K562 (cell line): ENCODE results near the gene PTK6. TPM values are rescaled to one million over a fixed set of nuclear protein-coding genes. Genes with fewer than 3 reads are reported as not detected.

ENCODE experiments used
- AFF4 ChIP-seq: sonication (generic); formaldehyde crosslinking; IDR thresholded peaks from 2 replicates; pipeline ENCODE4 v1.8.0; 2023; ENCODE audit warnings: mild to moderate bottlenecking, missing genetic modification reagents
- CBX1 ChIP-seq: sonication (generic); IDR thresholded peaks from 2 replicates; pipeline ENCODE4 v1.6.1; 2016; ENCODE audit warnings: antibody characterized with exemption, low read depth, mild to moderate bottlenecking
- ELF1 ChIP-seq: fragments of 200-800 bp; sonication (Bioruptor generic); IDR thresholded peaks from 2 replicates; pipeline ENCODE4 v1.6.1; 2016; ENCODE audit warnings: missing genetic modification characterization, missing compliant biosample characterization
- ETV5 ChIP-seq: sonication (generic); formaldehyde crosslinking; IDR thresholded peaks from 2 replicates; pipeline ENCODE4 v1.4.0; 2020; ENCODE audit warnings: low read depth, mild to moderate bottlenecking, missing genetic modification reagents
- HDAC1 ChIP-seq, 2 experiments: fragments of 450-650 bp; IDR thresholded peaks; 2 replicates each; pipeline ENCODE4 v1.6.1; 2016 to 2017; ENCODE audit warnings: inconsistent platforms in 1 of 2, mild to moderate bottlenecking in 1 of 2, moderate library complexity in 1 of 2
- KLF1 ChIP-seq: fragments of 450-650 bp; IDR thresholded peaks from 2 replicates; pipeline ENCODE4 v1.6.1; 2016; ENCODE audit warnings: missing genetic modification characterization, missing compliant biosample characterization
- RAD21 ChIP-seq, 2 experiments: fragments of 250-450 bp in 1 of 2; fragments of 450-650 bp in 1 of 2; sonication (Bioruptor Pico) in 1 of 2; formaldehyde crosslinking in 1 of 2; IDR thresholded peaks in 1 of 2; conservative IDR thresholded peaks in 1 of 2; 2 replicates each; pipeline versions ENCODE4 v1.4.0 to v1.8.0; 2020 to 2022; ENCODE audit warnings: mild to moderate bottlenecking in 2 of 2, moderate library complexity in 1 of 2
- U2AF2 ChIP-seq: fragments of 200-400 bp; formaldehyde crosslinking; optimal IDR thresholded peaks from 2 replicates; pipeline ENCODE3; 2017; ENCODE audit warnings: low read depth, mild to moderate bottlenecking, low read length
- ZBTB2 ChIP-seq: fragments of 450-650 bp; IDR thresholded peaks from 2 replicates; pipeline ENCODE4 v1.6.1; 2016; ENCODE audit warnings: antibody characterized with exemption
- ZNF639 ChIP-seq, 2 experiments: fragments of 200-800 bp in 1 of 2; sonication (Bioruptor generic) in 1 of 2; sonication (generic) in 1 of 2; formaldehyde crosslinking in 1 of 2; IDR thresholded peaks in 1 of 2; conservative IDR thresholded peaks in 1 of 2; 2 replicates each; pipeline versions ENCODE4 v1.5.0 to v1.6.1; 2016 to 2020; ENCODE audit warnings: missing compliant biosample characterization in 1 of 2, missing genetic modification characterization in 1 of 2, missing genetic modification reagents in 1 of 2
- polyA plus RNA-seq, 8 experiments: library from polyadenylated mRNA; depleted of rRNA in 4 of 8; stranded (reverse) in 5 of 8; unstranded in 3 of 8; fragments of >200 nt; fragmentation: Nextera tagmentation in 2 of 8; fragmentation: Illumina TruSeq in 1 of 8; extraction: Ambion mirVana in 2 of 8; extraction: Trizol in 1 of 8; gene quantifications; 2 replicates each; pipeline versions ENCODE4 v1.2.1 to v1.2.3, GENCODE V29; 2011 to 2014; ENCODE audit warnings: inconsistent platforms in 1 of 8, missing spikeins in 1 of 8
- total RNA-seq, 7 experiments: library from RNA; depleted of rRNA in 6 of 7; stranded (reverse); fragments of >200 nt in 6 of 7; fragmentation: Illumina TruSeq in 2 of 7; extraction: Trizol in 2 of 7; gene quantifications; 2 replicates each; pipeline versions ENCODE4 v1.2.1 to v1.2.3, GENCODE V29; 2011 to 2021; ENCODE audit warnings: low replicate concordance in 1 of 7
- TF ChIP-seq, protein P1 (sequence below): fragments of 200-800 bp; sonication (Bioruptor generic); IDR thresholded peaks from 2 replicates; pipeline ENCODE4 v1.6.1; 2017; ENCODE audit warnings: missing genetic modification characterization, missing compliant biosample characterization
- TF ChIP-seq, protein P2 (sequence below): fragments of 250-450 bp; sonication (Bioruptor Pico); IDR thresholded peaks from 2 replicates; pipeline ENCODE4 v1.5.0; 2020; ENCODE audit warnings: mild to moderate bottlenecking
- TF ChIP-seq, protein P3 (sequence below), 3 experiments: IDR thresholded peaks in 2 of 3; conservative IDR thresholded peaks in 1 of 3; 2 replicates each; pipeline ENCODE4 v1.5.1; 2011 to 2012; ENCODE audit warnings: low read length in 3 of 3, mild to moderate bottlenecking in 3 of 3, control low read depth in 2 of 3, improper control_type of control experiment in 1 of 3, inconsistent platforms in 1 of 3, low read depth in 1 of 3, mixed read lengths in 1 of 3, moderate library complexity in 1 of 3; ENCODE audit not compliant: insufficient read depth in 2 of 3

Gene PTK6
- total and polyA plus RNA-seq, 9 of the 15 experiments (the other 6 are each of a cell fraction or from before 2014, with no cell fraction given) = 0.07 TPM; not detected in 8

- TF ChIP-seq ZBTB2 (peak; percentile 60), KLF1 (tag) (no peak), CBX1 (no peak), ZNF639 (CRISPR knock-in tag; conservative IDR thresholded peaks at IDR 0.05 in 1 of 2, IDR thresholded peaks at IDR 0.05 in 1 of 2) (peak in 1 of 2 experiments; percentile 37; a peak in 1 of 4 replicates), ETV5 (peak; percentile 60; the same call in 1 of the 2 replicates), RAD21 (CRISPR knock-in tag; conservative IDR thresholded peaks at IDR 0.05 in 1 of 2, IDR thresholded peaks at IDR 0.05 in 1 of 2) (no peak), AFF4 (CRISPR knock-in tag) (no peak), U2AF2 (no peak), HDAC1 (IDR thresholded peaks at IDR 0.05) (peak in 1 of 2 experiments; percentile 48; a peak in 1 of 4 replicates), ELF1 (peak; percentile 54)
- TF ChIP-seq, protein P1, sequence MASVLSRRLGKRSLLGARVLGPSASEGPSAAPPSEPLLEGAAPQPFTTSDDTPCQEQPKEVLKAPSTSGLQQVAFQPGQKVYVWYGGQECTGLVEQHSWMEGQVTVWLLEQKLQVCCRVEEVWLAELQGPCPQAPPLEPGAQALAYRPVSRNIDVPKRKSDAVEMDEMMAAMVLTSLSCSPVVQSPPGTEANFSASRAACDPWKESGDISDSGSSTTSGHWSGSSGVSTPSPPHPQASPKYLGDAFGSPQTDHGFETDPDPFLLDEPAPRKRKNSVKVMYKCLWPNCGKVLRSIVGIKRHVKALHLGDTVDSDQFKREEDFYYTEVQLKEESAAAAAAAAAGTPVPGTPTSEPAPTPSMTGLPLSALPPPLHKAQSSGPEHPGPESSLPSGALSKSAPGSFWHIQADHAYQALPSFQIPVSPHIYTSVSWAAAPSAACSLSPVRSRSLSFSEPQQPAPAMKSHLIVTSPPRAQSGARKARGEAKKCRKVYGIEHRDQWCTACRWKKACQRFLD (CRISPR knock-in tag) = 0 out of 2 replicates have a peak, but pooled peaks have one; percentile 34
- TF ChIP-seq, protein P2, sequence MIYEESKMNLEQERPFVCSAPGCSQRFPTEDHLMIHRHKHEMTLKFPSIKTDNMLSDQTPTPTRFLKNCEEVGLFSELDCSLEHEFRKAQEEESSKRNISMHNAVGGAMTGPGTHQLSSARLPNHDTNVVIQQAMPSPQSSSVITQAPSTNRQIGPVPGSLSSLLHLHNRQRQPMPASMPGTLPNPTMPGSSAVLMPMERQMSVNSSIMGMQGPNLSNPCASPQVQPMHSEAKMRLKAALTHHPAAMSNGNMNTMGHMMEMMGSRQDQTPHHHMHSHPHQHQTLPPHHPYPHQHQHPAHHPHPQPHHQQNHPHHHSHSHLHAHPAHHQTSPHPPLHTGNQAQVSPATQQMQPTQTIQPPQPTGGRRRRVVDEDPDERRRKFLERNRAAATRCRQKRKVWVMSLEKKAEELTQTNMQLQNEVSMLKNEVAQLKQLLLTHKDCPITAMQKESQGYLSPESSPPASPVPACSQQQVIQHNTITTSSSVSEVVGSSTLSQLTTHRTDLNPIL (CRISPR knock-in tag) = no peak
- TF ChIP-seq, protein P3, sequence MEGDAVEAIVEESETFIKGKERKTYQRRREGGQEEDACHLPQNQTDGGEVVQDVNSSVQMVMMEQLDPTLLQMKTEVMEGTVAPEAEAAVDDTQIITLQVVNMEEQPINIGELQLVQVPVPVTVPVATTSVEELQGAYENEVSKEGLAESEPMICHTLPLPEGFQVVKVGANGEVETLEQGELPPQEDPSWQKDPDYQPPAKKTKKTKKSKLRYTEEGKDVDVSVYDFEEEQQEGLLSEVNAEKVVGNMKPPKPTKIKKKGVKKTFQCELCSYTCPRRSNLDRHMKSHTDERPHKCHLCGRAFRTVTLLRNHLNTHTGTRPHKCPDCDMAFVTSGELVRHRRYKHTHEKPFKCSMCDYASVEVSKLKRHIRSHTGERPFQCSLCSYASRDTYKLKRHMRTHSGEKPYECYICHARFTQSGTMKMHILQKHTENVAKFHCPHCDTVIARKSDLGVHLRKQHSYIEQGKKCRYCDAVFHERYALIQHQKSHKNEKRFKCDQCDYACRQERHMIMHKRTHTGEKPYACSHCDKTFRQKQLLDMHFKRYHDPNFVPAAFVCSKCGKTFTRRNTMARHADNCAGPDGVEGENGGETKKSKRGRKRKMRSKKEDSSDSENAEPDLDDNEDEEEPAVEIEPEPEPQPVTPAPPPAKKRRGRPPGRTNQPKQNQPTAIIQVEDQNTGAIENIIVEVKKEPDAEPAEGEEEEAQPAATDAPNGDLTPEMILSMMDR (IDR thresholded peaks at IDR 0.05 in 2 of 3, conservative IDR thresholded peaks at IDR 0.05 in 1 of 3; ENCODE audit: insufficient read depth in 2 of 3, low read depth in 1 of 3, low read length in 3 of 3) = no peak
These were observed 15.5 kb upstream of the PTK6 start (continued) for GRCh38 chr20:63552481-63553249.
